GF-D8 (cell line): ENCODE data around the gene MS4A18.

Experiments used
- DNase-seq: peaks from one replicate; lab custom pipeline; 2025; lab: John Stamatoyannopoulos, UW

Gene MS4A18

GRCh38 chr11:60766547-60766946 lies 42.0 kb downstream of the MS4A18 start:
- no peak for DNase-seq

DNA sequence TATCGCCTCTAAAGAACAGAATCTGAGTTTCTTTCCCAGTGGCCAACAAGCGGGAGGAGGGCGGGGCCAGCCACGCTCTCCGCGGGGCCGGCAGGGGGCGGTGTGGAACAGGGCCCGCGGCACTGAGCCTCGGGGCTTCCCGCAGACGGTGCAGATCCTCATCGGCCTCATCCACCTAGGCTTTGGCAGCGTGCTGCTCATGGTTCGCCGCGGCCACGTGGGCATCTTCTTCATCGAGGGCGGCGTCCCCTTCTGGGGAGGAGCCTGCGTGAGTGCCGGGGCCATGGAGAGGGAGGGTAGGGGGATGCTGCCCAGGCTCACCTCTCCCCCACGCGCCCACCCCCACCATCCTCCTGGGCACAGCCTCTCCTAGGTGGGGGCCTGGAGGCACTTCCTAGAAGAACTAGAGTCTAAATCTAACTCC lies 42.9 kb downstream of the MS4A18 start:
- no peak for DNase-seq

GRCh38 chr11:60768202-60768601 lies 43.7 kb downstream of the MS4A18 start:
- DNase-seq, result no peak

GRCh38 chr11:60769273-60769672 lies 44.8 kb downstream of the MS4A18 start:
- DNase-seq, result no peak

- no peak for DNase-seq
These were observed 45.3 kb downstream of the MS4A18 start for GRCh38 chr11:60769811-60770210.

- DNase-seq, result no peak
These were observed 46.6 kb downstream of the MS4A18 start for GRCh38 chr11:60771146-60771545.

- no peak for DNase-seq
These were observed 47.5 kb downstream of the MS4A18 start for GRCh38 chr11:60771879-60772525.

DNA sequence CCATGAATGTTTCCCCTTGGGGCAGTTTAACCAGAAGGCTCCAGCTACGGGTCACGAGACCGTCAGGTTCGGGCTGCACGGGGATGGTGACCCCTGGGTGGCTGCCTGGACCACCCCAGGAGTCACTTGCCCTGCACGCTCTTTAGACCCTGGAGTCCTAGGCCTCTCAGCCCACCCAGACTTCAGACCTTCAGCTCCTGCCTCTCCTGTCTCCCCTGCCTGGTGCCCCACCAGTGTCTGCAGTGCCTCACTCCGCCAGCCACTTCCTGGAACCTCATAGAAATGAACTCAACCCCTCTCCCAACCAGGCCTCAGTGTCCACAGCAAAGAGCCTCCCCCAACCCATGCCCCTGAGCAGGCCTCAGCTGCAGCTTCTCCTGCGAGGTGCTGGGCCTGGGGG lies 48.1 kb downstream of the MS4A18 start:
- no peak for DNase-seq

DNA sequence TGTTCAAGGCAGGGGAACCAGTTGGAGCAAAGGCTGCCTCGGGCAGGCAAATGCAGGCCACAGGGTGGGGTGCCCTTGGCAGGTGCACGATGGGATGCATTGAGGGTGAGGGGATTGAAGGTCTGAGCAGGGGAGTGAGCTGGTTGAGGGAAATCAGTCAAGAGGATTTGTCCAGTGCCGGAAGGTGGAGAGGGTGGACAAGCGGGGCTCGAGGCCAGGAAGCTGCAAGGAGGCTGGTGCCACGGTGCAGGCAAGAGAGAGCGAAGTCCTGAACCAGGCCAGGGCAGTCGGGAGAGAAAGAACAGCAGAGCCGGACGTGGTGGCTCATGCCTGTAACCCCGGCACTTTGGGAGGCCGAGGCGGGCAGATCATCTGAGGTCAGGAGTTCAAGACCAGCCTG lies 50.2 kb downstream of the MS4A18 start:
- no peak for DNase-seq

GRCh38 chr11:60775420-60775961 lies 51.0 kb downstream of the MS4A18 start:
- peak; percentile 55 for DNase-seq

DNA sequence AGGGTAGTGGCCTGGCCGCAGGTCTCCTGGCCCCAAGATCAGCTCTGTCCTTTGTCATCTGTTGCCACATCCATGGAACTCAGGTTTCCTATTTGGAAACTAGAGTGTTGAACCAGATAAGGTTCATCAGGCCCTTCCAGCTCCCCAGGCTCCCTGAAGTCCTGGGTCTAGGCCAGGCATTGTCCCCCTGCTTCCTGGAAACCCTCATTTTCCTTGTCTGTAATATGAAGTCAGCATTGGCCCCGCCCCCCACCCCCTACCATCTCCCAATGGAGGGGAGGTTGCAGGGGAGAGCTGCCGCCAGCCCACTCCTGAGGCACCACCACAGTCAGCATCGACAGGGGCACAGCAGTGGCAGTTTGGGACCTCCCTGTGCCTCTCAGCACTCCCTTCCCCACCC lies 51.6 kb downstream of the MS4A18 start:
- DNase-seq, result no peak

- DNase-seq, result no peak
These were observed 52.6 kb downstream of the MS4A18 start for GRCh38 chr11:60777106-60777505.

GRCh38 chr11:60777572-60777971 lies 53.1 kb downstream of the MS4A18 start:
- DNase-seq, result no peak

GRCh38 chr11:60780065-60780464 lies 55.5 kb downstream of the MS4A18 start:
- no peak for DNase-seq

- no peak for DNase-seq
These were observed 56.3 kb downstream of the MS4A18 start for GRCh38 chr11:60780774-60781173.

DNA sequence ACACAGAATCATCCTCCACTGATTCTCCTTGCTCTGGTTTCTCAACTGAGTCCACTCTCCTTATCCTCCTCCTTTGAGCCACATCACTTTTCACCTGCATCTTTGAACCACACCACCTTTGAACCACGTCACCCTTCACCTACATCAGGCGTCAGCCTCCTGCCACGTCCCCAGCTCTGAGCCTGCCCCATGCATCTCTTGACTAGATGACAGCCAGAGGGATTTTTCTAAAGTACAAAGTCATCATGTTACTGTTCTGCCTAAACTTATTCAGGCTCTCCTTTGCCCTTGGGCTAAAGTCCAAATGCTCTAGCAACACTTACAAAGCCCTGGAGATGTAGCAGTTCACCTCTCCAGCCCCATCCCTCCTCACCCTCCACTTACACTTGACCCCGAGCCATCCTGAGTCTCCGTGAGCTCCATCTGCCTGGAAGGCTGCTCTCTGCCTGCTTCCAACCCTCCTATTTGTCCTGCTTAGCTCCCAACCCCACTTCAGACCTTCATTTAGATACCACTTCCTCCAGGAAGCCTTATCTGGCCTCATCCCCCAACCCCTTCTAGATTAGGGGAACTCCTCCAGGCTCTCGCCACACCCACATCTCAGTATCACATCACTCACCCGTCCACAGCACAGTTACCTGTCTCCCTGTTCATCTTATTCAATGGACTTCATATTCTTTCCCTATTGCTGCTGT lies 56.9 kb downstream of the MS4A18 start:
- no peak for DNase-seq

DNA sequence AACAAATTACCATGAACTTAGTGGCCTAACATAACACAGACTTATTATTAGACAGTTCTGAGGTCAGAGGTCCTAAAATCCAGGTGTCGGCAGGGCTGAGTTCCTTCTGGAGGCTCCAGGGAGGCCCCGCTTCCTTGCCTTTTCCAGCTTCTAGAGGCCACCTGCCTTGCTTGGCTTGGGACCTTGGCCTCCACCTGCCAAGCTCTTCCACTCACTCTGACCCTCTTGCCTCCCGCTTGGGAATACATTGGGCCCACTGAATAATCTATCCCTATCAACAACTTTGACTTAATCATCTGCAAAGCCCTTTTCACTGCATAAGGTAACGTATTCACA lies 57.4 kb downstream of the MS4A18 start:
- no peak for DNase-seq

GRCh38 chr11:60782393-60783140 lies 58.0 kb downstream of the MS4A18 start:
- no peak for DNase-seq

DNA sequence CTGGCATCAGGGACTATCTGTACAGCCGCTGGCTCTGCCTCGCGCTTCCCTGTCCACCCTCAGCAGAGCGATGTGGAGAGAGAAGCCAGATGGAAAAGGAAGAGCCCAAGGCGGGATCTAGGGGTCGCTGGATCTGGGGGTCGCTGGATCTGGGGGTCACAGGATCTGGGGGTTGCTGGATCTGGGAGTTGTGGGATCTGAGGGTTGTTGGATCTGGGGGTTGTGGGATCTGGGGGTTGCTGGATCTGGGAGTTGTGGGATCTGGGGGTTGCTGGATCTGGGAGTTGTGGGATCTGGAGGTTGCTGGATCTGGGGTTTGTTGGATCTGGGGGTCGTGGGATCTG lies 58.6 kb downstream of the MS4A18 start:
- no peak for DNase-seq

- DNase-seq, result no peak
These were observed 59.4 kb downstream of the MS4A18 start for GRCh38 chr11:60783911-60784310.

- no peak for DNase-seq
These were observed 60.6 kb downstream of the MS4A18 start, which contains the start of gene MS4A10 for GRCh38 chr11:60785136-60785535. Gene MS4A10 (plus strand): TSS chr11:60785333. CDS start chr11:60790336, 5,003 bp downstream.

GRCh38 chr11:60785806-60786361 lies 61.4 kb downstream of the MS4A18 start:
- DNase-seq, result no peak
